Bladder microvascular endothelial cell (primary cell): Measurements from ENCODE around the gene FSTL5. TPM values are rescaled to one million over a fixed set of nuclear protein-coding genes. Genes with fewer than 3 reads are reported as not detected.

Experiments used
- total RNA-seq: library from RNA; depleted of rRNA; stranded (reverse); fragments of >200 nt; gene quantifications from 2 replicates; pipeline ENCODE4 v1.2.3, GENCODE V29; 2014

Gene FSTL5
- total RNA-seq = under 0.01 and 0.63 TPM in 2 replicates

DNA sequence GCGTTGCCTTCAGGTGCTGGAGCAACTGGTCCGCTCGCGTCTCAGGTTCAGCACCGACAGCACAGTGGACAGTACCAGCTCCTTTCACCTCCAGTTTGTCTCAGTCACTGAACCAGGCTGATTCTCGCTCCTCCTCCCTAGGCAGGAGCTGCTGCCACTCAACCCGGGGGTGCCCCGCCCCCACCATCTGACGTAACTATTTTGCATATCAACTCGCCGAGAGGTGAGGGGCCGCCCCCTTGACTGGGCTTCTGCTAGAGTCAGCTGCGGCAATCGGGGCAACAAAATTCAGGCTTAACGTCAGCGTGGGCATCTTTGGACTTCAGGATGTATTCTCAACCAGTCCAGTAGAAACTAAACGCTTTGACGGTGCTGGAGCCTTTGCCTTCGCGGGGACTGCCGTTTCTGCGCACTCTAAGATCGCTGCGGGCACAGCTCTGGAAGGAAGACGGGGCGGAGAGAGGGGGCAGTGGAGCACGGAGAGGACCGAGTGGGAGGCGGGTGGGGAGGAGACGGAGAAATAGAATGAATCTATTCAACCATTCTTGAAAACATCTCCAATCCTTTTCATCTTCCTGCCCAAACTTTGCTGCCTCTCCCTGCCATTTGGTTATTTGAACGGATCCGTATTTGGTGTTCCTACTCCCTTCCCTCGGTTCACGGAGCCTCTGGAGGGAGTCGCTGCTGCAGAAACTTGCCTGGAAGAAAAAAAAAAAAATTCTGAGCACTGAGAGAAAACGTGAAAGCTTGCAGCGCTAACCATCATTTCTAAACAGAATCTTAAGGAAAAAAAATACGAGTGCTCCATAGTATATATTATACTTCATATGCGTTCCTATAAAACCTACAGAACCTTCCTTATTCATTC is at the start of gene FSTL5:
Gene FSTL5, minus strand, starts transcription at position 109 of the 868 bp plus-strand sequence. CDS start 52,604 bp downstream, outside the sequence.

